Measurements from ENCODE around the gene SLC30A4. TPM values are rescaled to one million over a fixed set of nuclear protein-coding genes. Genes with fewer than 3 reads are reported as not detected.
A peak's percentile ranks its signal among the peaks of the same experiment; 100 is the strongest.
"Not testable (repeated sequence)": the region's sequence is repeated elsewhere in the genome, so short reads cannot be mapped to it uniquely, and the experiment has no call there.

Gene SLC30A4
- total RNA-seq, 2 experiments from 2014 or later: 2.1 to 2.3 TPM

DNA sequence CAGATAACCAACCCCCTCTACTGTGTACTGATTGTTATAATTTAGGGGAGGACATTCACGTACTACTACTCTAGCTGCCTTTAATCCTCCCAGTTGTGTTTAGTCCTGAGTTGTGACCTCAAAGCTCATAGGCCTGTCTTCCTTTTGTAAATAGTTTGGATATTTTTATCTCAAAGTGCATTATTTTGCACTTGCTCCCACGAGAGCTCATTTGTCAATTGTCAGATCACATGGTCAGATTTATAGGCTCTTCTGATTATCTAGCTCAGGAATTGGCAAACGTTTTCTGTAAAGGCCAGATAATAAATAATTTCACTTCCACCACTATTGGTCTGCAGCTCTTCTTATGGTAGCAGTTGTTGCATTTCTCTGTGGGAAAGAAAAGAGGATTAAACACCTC, 14.4 kb upstream of the SLC30A4 start:
- Mint-ChIP-seq H3K27ac (no peak overlapping the region), H3K9me3 (ENCODE audit: insufficient read depth) (no peaks in the 10 kb centered on the region), H3K27me3 (ENCODE audit: low read depth) (peaks cover 5% of the 10 kb centered on the region), H3K4me1 (ENCODE audit: low read depth) (no peaks in the 10 kb centered on the region), H3K4me3 (no peak overlapping the region), H3K36me3 (ENCODE audit: low read depth) (no peaks in the 10 kb centered on the region)
- CTCF ChIA-PET: no interaction called here
- no peak for DNase-seq
- ATAC-seq: no peak
- POLR2A ChIA-PET: no interaction called here

DNA sequence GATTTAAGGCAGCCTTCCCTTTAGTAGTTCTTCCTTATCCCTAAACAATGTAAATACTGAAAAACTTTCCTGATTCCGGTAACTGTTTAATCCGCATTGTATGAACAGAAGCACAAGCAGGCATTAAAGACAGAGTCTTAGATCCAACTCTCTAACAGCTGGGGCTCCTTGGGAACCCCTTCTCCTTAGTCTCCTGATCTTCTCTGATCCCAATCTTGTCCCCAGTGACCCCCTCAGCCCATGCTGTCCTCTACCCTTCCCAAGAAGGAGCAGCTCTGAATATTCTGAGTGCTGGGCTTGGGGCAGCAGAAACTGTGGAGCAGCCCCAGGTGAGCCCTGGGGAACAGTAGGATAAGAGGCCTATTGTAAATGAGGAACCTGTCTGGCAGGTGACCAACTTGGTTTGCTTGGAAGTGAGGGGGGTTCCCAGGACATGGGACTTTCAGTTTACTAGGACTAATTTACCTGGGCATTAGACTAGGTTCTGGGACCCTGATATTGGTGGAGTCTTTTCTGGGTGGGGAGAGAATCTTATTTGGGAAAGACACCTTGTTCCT, 13.0 kb upstream of the SLC30A4 start:
- Mint-ChIP-seq H3K9me3 (ENCODE audit: insufficient read depth) (no peaks in the 10 kb centered on the region), H3K4me3 (no peak overlapping the region), H3K27ac (no peak overlapping the region), H3K27me3 (ENCODE audit: low read depth) (peaks cover 5% of the 10 kb centered on the region), H3K36me3 (ENCODE audit: low read depth) (no peaks in the 10 kb centered on the region), H3K4me1 (ENCODE audit: low read depth) (no peaks in the 10 kb centered on the region)
- POLR2A ChIA-PET: no interaction called here
- CTCF ChIA-PET: interaction anchor here (1.0 kb wide), 1 partner anchor 77 kb away, joined by 3 read pairs; no protein-coding TSS in a partner anchor
- ATAC-seq (no peak), DNase-seq (no peak)

DNA sequence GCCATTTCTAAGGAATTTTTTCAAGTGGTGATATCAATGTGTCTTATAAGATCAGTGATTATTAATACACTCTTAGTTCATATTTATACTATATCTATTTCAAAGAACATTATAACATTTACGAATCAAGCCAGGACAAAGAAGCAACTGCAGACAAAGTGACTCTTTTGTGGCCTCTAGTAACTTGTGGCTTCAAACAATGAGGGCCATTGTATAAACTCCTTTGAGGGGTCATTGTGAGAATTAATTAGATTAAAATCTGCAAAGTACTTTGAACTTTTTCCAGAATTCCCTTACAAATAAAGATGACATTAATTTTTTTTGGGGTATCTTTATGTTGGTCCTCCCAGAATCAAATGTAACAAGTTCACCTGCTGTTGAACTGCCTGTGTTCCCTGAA, 12.3 kb upstream of the SLC30A4 start:
- ChIA-PET POLR2A (no interaction called here), CTCF (interaction anchor here (1.0 kb wide), 1 partner anchor 76 kb away, joined by 3 read pairs; no protein-coding TSS in a partner anchor)
- H3K27ac Mint-ChIP-seq: no peak overlapping the region
- DNase-seq: no peak
- no peaks in the 10 kb centered on the region for H3K4me1 Mint-ChIP-seq (ENCODE audit: low read depth)
- no peaks in the 10 kb centered on the region for H3K9me3 Mint-ChIP-seq (ENCODE audit: insufficient read depth)
- ATAC-seq: no peak
- H3K4me3 Mint-ChIP-seq: no peak overlapping the region
- peaks cover 5% of the 10 kb centered on the region for H3K27me3 Mint-ChIP-seq (ENCODE audit: low read depth)
- no peaks in the 10 kb centered on the region for H3K36me3 Mint-ChIP-seq (ENCODE audit: low read depth)

DNA sequence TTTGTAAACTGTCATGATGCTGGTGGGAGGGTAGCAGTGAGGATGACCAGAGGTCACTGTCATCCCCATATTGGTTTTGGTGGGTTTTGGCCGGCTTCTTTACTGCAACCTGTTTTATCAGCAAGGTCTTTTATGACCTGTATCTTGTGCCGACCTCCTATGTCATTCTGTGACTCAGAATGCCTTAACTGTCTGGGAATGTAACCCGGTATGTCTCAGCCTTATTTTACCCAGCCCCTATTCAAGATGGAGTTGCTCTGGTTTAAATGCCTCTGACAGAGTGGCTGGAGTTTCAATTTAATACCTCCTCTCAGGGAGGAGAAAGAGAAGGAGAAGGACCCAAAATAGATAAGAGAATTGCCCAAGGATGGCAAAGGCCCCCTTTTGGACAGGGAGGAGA, 10.3 kb upstream of the SLC30A4 start:
- CTCF ChIA-PET; H3K4me1 Mint-ChIP-seq (ENCODE audit: low read depth); ATAC-seq; H3K4me3 Mint-ChIP-seq; POLR2A ChIA-PET; H3K27me3 Mint-ChIP-seq (ENCODE audit: low read depth); DNase-seq; H3K27ac Mint-ChIP-seq; H3K36me3 Mint-ChIP-seq (ENCODE audit: low read depth); H3K9me3 Mint-ChIP-seq (ENCODE audit: insufficient read depth): not testable (repeated sequence)

DNA sequence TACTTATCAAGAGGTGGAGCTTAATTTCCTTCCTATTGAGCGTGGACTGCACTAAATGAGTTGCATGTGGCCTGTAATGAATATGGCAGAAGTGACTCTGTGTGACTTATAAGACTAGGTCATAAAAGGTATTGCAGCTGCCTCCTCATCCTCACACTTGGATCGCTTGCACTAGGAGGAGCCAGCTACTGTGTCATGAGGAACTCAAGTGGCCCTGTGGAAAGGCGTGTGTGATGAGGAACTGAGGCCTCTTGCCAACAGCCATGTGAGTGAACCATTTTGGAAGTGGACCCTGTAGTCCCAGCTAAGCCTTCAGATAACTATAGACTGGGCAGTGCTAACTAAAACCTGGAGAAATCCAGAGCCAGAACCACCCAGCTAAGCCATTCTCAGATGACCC, 7.1 kb upstream of the SLC30A4 start:
- no peak for ATAC-seq
- POLR2A ChIA-PET: interaction anchor here (1.2 kb wide), 1 partner anchor 105 kb away, joined by 3 read pairs; no protein-coding TSS in a partner anchor
- no peak overlapping the region for H3K27ac Mint-ChIP-seq

DNA sequence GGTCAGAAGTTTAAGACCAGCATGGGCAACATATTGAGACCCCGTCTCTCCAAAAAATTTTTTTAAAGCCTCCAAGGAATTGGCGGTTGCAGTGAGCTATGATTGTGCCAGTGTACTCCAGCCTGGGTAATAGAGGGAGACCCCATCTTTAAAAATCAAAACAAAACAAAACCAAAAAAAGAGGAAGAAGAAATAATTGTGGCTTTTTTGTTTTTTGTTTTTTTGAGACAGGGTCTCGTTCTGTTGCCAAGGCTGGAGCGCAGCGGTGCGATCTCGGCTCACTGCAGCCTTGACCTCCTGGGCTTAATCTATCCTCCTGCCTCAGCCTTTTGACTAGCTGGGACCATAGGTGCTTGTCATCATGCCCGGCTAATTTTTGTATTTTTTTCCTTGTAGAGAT, 4.5 kb upstream of the SLC30A4 start:
- ATAC-seq (no peak), DNase-seq (no peak)
- no peak overlapping the region for H3K4me3 Mint-ChIP-seq
- no peaks in the 10 kb centered on the region for H3K36me3 Mint-ChIP-seq (ENCODE audit: low read depth)
- H3K9me3 Mint-ChIP-seq (ENCODE audit: insufficient read depth): no peaks in the 10 kb centered on the region
- peaks cover 6% of the 10 kb centered on the region for H3K4me1 Mint-ChIP-seq (ENCODE audit: low read depth)
- CTCF ChIA-PET: interaction anchor here (0.7 kb wide), 1 partner anchor 96 kb away, joined by 3 read pairs; no protein-coding TSS in a partner anchor
- no peak overlapping the region for H3K27ac Mint-ChIP-seq
- H3K27me3 Mint-ChIP-seq (ENCODE audit: low read depth): peaks cover 20% of the 10 kb centered on the region
- POLR2A ChIA-PET: no interaction called here

More for the DNA sequence above, 7.1 kb upstream of the SLC30A4 start:
- Mint-ChIP-seq H3K4me3 (no peak overlapping the region), H3K4me1 (ENCODE audit: low read depth) (no peaks in the 10 kb centered on the region), H3K27me3 (ENCODE audit: low read depth) (peaks cover 11% of the 10 kb centered on the region), H3K36me3 (ENCODE audit: low read depth) (no peaks in the 10 kb centered on the region), H3K9me3 (ENCODE audit: insufficient read depth) (no peaks in the 10 kb centered on the region)
- CTCF ChIA-PET: no interaction called here
- no peak for DNase-seq

DNA sequence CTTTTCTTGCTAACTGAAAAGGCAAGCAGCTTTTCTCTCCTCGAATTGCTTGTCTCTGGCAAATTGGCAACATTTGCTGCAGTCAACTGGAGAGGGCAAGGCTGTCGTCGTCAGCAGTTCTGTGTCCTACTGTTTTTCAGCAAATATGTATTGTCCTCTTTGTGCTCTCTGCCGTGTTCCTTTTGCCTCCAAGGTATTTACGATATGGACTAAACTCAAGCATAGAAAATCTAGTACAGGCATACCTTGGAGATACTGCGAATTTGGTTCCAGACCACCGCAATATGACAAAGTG, 558 bp upstream of the SLC30A4 start:
- Mint-ChIP-seq H3K36me3 (ENCODE audit: low read depth) (no peaks in the 10 kb centered on the region), H3K27ac (peak overlapping the region; percentile 71), H3K27me3 (ENCODE audit: low read depth) (peaks cover 20% of the 10 kb centered on the region), H3K9me3 (ENCODE audit: insufficient read depth) (no peaks in the 10 kb centered on the region), H3K4me1 (ENCODE audit: low read depth) (peaks cover 25% of the 10 kb centered on the region), H3K4me3 (peak overlapping the region; percentile 82)
- ATAC-seq (no peak), DNase-seq (no peak)
- POLR2A ChIA-PET: interaction anchor here (1.0 kb wide), 2 partner anchors 64 to 114 kb away, joined by 3 read pairs; partner anchors contain the start of gene BLOC1S6
- CTCF ChIA-PET: interaction anchor here (1.3 kb wide), 1 partner anchor 88 kb away, joined by 3 read pairs; no protein-coding TSS in a partner anchor

DNA sequence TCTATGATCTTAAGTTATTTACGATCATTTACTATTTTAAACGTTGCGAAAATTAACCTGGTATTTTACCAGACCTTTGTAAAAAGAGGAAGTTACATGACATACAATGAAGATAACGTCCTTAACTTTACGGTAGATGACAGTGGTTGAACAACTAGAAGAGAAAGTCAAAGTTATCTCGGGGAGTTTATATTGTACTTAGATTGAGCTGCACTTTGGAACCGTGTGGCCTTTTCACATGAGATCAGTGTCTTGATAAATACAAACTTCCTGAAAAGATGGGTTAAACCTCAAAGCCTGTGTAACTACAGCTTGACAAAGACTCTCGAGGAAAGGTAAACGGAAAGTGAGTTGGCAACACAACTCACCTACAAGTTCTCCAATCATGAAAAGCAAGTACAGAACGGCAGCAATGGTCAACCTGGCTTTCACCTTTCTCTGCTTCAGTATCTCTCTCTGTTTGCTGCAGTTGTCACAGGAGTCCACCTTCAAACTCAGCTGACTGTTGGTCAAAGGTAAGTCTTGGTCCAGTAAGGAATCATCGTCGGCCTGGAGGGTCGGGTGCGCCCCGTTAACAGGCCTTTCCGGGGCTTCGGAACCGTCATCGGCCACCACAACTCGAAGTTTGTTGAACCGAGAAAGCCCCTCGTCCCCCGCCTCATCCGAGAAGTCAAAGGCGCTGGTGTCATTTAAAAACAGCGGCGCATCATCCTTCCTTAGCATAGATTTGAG, 793 bp downstream of the SLC30A4 start:
- Mint-ChIP-seq H3K4me1 (ENCODE audit: low read depth) (peaks cover 25% of the 10 kb centered on the region), H3K9me3 (ENCODE audit: insufficient read depth) (no peaks in the 10 kb centered on the region), H3K4me3 (peak overlapping the region; percentile 85), H3K27me3 (ENCODE audit: low read depth) (peaks cover 20% of the 10 kb centered on the region), H3K36me3 (ENCODE audit: low read depth) (no peaks in the 10 kb centered on the region), H3K27ac (peak overlapping the region; percentile 71)
- CTCF ChIA-PET: interaction anchor here (0.9 to 1.6 kb wide), 4 partner anchors 65 to 92 kb away, joined by 3 to 7 read pairs (median 3); no protein-coding TSS in a partner anchor
- POLR2A ChIA-PET: interaction anchor here (1.1 kb wide), 1 partner anchor 65 kb away, joined by 5 read pairs; the partner anchor contains the start of gene BLOC1S6
- ATAC-seq: peak; percentile 13
- peak; percentile 23 for DNase-seq

DNA sequence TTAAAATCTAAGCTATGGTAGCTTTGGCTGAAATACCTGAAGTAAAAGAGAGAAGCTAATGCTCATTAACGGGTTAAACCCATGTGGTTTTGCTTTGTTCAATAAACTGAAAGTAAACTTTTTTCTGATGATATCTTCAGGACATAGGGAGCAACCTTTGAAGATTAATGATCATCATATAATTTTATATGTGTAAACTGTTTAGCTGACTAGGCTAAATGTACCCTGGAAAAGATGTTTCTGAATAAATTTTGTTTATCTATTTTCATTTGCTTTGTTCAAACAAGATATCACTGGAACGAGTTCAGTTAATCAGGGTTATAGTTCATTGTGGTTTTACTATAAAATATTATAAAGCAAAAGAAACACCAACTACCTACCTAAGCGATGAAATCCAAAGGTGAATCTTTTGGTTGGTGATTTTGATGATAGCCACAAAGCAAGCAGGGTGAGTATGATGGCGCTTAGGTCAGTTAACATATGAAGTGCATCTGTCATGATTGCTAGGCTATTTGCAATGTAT, 11.7 kb downstream of the SLC30A4 start:
- ATAC-seq (no peak), DNase-seq (no peak)
- Mint-ChIP-seq H3K9me3 (ENCODE audit: insufficient read depth) (no peaks in the 10 kb centered on the region), H3K27me3 (ENCODE audit: low read depth) (no peaks in the 10 kb centered on the region), H3K4me1 (ENCODE audit: low read depth) (no peaks in the 10 kb centered on the region), H3K36me3 (ENCODE audit: low read depth) (no peaks in the 10 kb centered on the region), H3K27ac (no peak overlapping the region), H3K4me3 (no peak overlapping the region)
- POLR2A ChIA-PET: no interaction called here
- CTCF ChIA-PET: interaction anchor here (1.0 to 1.4 kb wide), 3 partner anchors 51 to 103 kb away, joined by 3 read pairs; no protein-coding TSS in a partner anchor

DNA sequence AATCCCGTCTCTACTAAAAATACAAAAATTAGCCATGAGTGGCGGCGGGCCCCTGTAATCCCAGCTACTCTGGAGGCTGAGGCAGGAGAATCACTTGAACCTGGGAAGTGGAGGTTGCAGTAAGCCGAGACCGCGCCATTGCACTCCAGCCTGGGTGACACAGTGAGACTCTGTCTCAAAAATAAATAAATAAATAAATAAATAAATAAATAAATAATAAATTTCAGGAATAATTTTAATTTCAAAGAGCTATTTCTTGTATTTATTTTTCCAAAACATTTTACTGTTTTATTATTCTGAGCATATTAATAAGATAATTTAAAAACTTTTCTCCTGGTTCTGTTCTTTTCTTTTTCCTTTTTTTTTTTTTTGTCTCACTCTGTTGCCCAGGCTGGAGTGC, 15.4 kb downstream of the SLC30A4 start:
- H3K27me3 Mint-ChIP-seq (ENCODE audit: low read depth); H3K4me1 Mint-ChIP-seq (ENCODE audit: low read depth); H3K4me3 Mint-ChIP-seq; DNase-seq; H3K36me3 Mint-ChIP-seq (ENCODE audit: low read depth); ATAC-seq; POLR2A ChIA-PET; H3K9me3 Mint-ChIP-seq (ENCODE audit: insufficient read depth); H3K27ac Mint-ChIP-seq: not testable (repeated sequence)
- CTCF ChIA-PET: interaction anchor here (1.0 kb wide), 2 partner anchors 76 to 104 kb away, joined by 3 to 4 read pairs; no protein-coding TSS in a partner anchor

DNA sequence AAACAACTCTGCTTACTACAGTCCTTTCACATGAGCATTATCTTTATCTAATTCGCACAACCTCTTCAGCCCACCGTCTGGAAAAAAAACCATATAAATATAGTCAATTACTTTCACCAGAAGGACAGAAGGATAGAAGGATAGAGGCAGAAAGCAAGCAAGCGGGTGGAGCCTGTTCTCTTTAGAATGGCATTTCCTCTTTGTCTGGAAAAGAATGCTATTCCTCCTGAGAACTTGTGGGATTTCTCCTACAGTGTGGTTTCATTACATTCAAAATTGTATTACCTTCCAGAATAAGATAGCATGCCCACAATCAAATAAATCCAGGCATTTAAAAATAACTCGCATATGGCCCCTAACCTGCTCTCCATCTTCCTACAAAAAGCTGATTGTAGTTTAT, 23.1 kb downstream of the SLC30A4 start:
- Mint-ChIP-seq H3K27me3 (ENCODE audit: low read depth) (no peaks in the 10 kb centered on the region), H3K4me1 (ENCODE audit: low read depth) (no peaks in the 10 kb centered on the region), H3K27ac (no peak overlapping the region), H3K36me3 (ENCODE audit: low read depth) (no peaks in the 10 kb centered on the region), H3K4me3 (no peak overlapping the region), H3K9me3 (ENCODE audit: insufficient read depth) (no peaks in the 10 kb centered on the region)
- POLR2A ChIA-PET: no interaction called here
- DNase-seq (no peak), ATAC-seq (no peak)
- CTCF ChIA-PET: no interaction called here

DNA sequence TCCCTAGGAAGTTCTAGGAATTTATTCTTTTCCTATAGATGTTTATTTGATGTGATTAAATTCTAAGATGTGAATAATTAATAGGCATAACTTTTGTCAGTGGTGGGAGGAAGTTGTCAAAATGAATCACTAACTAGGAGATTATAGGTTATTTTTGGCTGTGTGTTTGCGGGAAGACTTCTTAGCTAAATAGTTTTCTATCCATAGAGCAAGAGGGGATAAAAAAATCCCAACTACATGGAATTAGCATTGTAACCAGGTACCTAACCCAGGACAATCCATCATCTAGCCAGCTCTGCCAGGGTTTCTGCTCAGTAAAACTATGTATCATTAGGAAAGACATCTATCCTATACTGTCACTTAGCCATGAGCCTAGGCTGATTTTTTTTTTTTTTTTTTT, 23.9 kb downstream of the SLC30A4 start:
- CTCF ChIA-PET: interaction anchor here (0.9 kb wide), 1 partner anchor 40 kb away, joined by 4 read pairs; no protein-coding TSS in a partner anchor
- Mint-ChIP-seq H3K36me3 (ENCODE audit: low read depth) (no peaks in the 10 kb centered on the region), H3K27me3 (ENCODE audit: low read depth) (no peaks in the 10 kb centered on the region), H3K27ac (no peak overlapping the region), H3K4me3 (no peak overlapping the region), H3K9me3 (ENCODE audit: insufficient read depth) (no peaks in the 10 kb centered on the region), H3K4me1 (ENCODE audit: low read depth) (no peaks in the 10 kb centered on the region)
- POLR2A ChIA-PET: no interaction called here
- ATAC-seq: no peak
- DNase-seq: no peak
